Measurements from ENCODE around the gene DPY30. TPM values are rescaled to one million over a fixed set of nuclear protein-coding genes. Genes with fewer than 3 reads are reported as not detected.
A peak's percentile ranks its signal among the peaks of the same experiment; 100 is the strongest.

The DPY30 gene
- total and polyA plus RNA-seq, 2 donors from 2014 or later, result 59.2 to 128 TPM

- H3K9me3 ChIP-seq (ENCODE audit: control insufficient read depth in 2 of 3, insufficient read depth in 1 of 3, low read length in 3 of 3), result no peaks in the 10 kb centered on the region
- FAIRE-seq, result no peak
- H3K4me3 ChIP-seq (ENCODE audit: low read length in 3 of 3), result peak overlapping the region; percentile 92 to 95 (median 93)
- intact Hi-C loops (cut with DNase I), result no loop called here
- no peaks in the 10 kb centered on the region for H3K27me3 ChIP-seq (ENCODE audit: control insufficient read depth, insufficient read depth, low read length)
- peaks cover 0 to 8% (median 0%) of the 10 kb centered on the region in 3 donors for H3K4me1 ChIP-seq (ENCODE audit: control insufficient read depth in 2 of 3, insufficient read depth in 2 of 3, low read depth in 1 of 3, low read length in 3 of 3)
- no peaks in the 10 kb centered on the region for H3K36me3 ChIP-seq (ENCODE audit: control insufficient read depth in 2 of 3, insufficient read depth in 3 of 3, low read length in 3 of 3)
- peak overlapping the region in 2 of 3 donors; percentile 83 to 84 for H3K9ac ChIP-seq (ENCODE audit: low read length in 3 of 3)
- peak in 4 of 5 donors; percentile 23 to 60 (median 49) for DNase-seq
- no peak for TF ChIP-seq CTCF (IDR thresholded peaks at IDR 0.05; ENCODE audit: borderline replicate concordance, extremely low read depth, insufficient read depth)
- peak overlapping the region; percentile 26 to 60 for H3K27ac ChIP-seq (ENCODE audit: low read depth in 2 of 2, low read length in 2 of 2)
Observed at GRCh38 chr2:32061973-32062861, 22.6 kb upstream of the DPY30 start.

GRCh38 chr2:32061430-32061829 lies 21.8 kb upstream of the DPY30 start:
- Histone ChIP-seq H3K36me3 (ENCODE audit: control insufficient read depth in 2 of 3, insufficient read depth in 3 of 3, low read length in 3 of 3) (no peaks in the 10 kb centered on the region), H3K9ac (ENCODE audit: low read length in 3 of 3) (no peak overlapping the region), H3K9me3 (ENCODE audit: control insufficient read depth in 2 of 3, insufficient read depth in 1 of 3, low read length in 3 of 3) (no peaks in the 10 kb centered on the region), H3K4me1 (ENCODE audit: control insufficient read depth in 2 of 3, insufficient read depth in 2 of 3, low read depth in 1 of 3, low read length in 3 of 3) (peaks cover 0 to 8% (median 0%) of the 10 kb centered on the region in 3 donors), H3K27me3 (ENCODE audit: control insufficient read depth, insufficient read depth, low read length) (no peaks in the 10 kb centered on the region), H3K4me3 (ENCODE audit: low read length in 3 of 3) (no peak overlapping the region), H3K27ac (ENCODE audit: low read depth in 2 of 2, low read length in 2 of 2) (no peak overlapping the region)
- no peak for TF ChIP-seq CTCF (IDR thresholded peaks at IDR 0.05; ENCODE audit: borderline replicate concordance, extremely low read depth, insufficient read depth)
- intact Hi-C loops (cut with DNase I), result no loop called here
- no peak for DNase-seq
- FAIRE-seq, result no peak

GRCh38 chr2:32060266-32060665 lies 20.7 kb upstream of the DPY30 start:
- no peak overlapping the region for H3K4me3 ChIP-seq (ENCODE audit: low read length in 3 of 3)
- H3K9me3 ChIP-seq (ENCODE audit: control insufficient read depth in 2 of 3, insufficient read depth in 1 of 3, low read length in 3 of 3), result no peaks in the 10 kb centered on the region
- FAIRE-seq, result no peak
- peaks cover 0 to 5% (median 0%) of the 10 kb centered on the region in 3 donors for H3K4me1 ChIP-seq (ENCODE audit: control insufficient read depth in 2 of 3, insufficient read depth in 2 of 3, low read depth in 1 of 3, low read length in 3 of 3)
- no peak for DNase-seq
- H3K9ac ChIP-seq (ENCODE audit: low read length in 3 of 3), result no peak overlapping the region
- H3K27me3 ChIP-seq (ENCODE audit: control insufficient read depth, insufficient read depth, low read length), result no peaks in the 10 kb centered on the region
- no peak for TF ChIP-seq CTCF (IDR thresholded peaks at IDR 0.05; ENCODE audit: borderline replicate concordance, extremely low read depth, insufficient read depth)
- H3K27ac ChIP-seq (ENCODE audit: low read depth in 2 of 2, low read length in 2 of 2), result no peak overlapping the region
- no peaks in the 10 kb centered on the region for H3K36me3 ChIP-seq (ENCODE audit: control insufficient read depth in 2 of 3, insufficient read depth in 3 of 3, low read length in 3 of 3)
- intact Hi-C loops (cut with DNase I), result no loop called here

Measured in kidney (tissue), 14 donors.